ENCODE data around the gene ACP6.

GRCh38 chr1:147670319-147671001, at the start of gene ACP6:
- TF ChIP-seq, protein P1, sequence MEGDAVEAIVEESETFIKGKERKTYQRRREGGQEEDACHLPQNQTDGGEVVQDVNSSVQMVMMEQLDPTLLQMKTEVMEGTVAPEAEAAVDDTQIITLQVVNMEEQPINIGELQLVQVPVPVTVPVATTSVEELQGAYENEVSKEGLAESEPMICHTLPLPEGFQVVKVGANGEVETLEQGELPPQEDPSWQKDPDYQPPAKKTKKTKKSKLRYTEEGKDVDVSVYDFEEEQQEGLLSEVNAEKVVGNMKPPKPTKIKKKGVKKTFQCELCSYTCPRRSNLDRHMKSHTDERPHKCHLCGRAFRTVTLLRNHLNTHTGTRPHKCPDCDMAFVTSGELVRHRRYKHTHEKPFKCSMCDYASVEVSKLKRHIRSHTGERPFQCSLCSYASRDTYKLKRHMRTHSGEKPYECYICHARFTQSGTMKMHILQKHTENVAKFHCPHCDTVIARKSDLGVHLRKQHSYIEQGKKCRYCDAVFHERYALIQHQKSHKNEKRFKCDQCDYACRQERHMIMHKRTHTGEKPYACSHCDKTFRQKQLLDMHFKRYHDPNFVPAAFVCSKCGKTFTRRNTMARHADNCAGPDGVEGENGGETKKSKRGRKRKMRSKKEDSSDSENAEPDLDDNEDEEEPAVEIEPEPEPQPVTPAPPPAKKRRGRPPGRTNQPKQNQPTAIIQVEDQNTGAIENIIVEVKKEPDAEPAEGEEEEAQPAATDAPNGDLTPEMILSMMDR (IDR thresholded peaks at IDR 0.05) = no peak
- TF ChIP-seq POLR2A (IDR thresholded peaks at IDR 0.05) = no peak
